SHP77 (cell line): ENCODE results near the gene LENG1.
"Not testable (repeated sequence)": the region's sequence is repeated elsewhere in the genome, so short reads cannot be mapped to it uniquely, and the experiment has no call there.

Experiments
- DNase-seq, 2 experiments: peaks; one replicate each; lab custom pipeline; 2025; lab: John Stamatoyannopoulos, UW

Gene LENG1

GRCh38 chr19:54189735-54190502 lies 30.4 kb upstream of the LENG1 start:
- DNase-seq, result peak; percentile 100

DNA sequence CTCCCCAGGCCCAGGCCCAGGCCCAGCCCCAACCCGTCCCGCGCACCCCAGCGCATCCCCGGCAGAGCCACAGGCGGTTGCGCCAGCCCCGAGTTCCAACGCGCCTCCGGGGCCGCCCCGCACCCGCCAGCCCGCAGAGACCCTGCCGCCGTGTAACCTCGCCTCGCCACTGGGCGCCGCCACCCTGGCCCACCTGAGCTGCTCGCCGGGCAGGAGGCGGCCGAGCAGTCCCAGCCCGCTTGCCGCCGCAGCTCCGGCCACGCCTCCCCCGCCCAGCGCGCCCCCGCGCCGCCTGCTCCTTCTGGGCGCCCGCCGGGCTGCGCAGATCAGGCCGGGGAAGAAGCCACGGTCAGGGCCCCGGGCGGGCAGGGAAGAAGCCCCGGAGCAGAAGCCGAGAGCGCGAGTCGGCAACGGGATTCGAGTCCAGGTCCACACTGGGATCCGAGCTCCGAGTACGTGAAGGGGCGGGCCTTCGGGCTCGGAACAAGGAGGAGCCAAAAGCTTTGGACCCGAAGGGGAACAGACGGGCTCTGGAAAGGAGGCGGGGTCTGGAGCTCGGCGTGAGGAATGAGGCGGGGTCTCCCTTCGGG lies 29.7 kb upstream of the LENG1 start, which contains the start of gene MBOAT7:
Gene MBOAT7, minus strand, starts transcription at position 436 of the 590 bp plus-strand sequence. CDS start 1,072 bp downstream, outside the sequence.
- DNase-seq, result no peak

DNA sequence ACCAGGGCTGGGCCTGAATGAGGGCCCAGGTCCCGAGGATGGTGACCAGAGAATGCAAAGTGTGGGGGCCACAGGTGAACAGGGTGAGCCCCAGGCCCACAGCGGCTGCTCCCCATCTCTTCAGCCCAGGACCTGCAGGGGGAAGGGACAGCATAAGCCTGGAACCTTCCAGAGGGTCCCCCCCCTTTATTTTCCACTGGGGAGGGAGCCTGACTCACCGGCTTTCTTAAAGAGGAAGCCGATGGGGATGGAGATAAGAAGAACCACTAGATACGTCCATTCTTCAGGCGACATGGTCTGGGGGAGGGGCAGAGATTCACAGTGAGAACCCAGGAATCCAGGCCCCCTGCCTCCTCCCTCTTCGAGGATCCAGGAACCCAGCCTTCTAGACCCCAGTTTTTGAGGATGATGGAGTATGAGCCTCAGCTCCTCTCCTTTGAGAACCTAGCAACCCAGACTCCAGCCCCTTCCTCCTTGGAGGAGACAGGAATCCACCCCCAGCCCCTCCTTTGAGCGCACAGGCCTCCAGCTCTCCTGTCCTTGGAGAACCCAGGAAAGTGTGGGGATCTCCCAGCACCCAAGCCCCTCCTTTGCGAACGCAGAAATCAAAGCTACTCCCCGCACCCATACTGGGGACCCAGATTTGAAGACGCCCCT lies 28.8 kb upstream of the LENG1 start:
- no peak for DNase-seq

- no peak for DNase-seq
These were observed 27.4 kb upstream of the LENG1 start for GRCh38 chr19:54186934-54187381.

GRCh38 chr19:54186351-54186750 lies 26.8 kb upstream of the LENG1 start:
- no peak for DNase-seq

GRCh38 chr19:54183431-54183830 lies 23.9 kb upstream of the LENG1 start:
- no peak for DNase-seq

DNA sequence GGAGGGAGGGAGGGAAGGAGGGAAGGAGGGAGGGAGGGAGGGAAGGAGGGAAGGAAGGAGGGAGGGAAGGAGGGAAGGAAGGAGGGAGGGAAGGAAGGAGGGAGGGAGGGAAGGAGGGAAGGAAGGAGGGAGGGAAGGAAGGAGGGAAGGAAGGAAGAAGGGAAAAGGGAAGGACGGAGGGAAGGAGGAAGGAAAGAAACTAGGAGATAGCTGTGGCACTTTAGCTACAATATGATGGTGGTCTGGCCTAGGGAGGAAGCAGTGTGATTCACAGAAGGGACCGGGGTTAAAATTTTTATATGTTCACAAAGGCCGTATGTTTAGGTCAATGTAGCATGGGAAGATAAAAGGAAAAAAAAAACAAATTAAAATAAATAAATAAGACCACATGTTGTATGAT lies 22.4 kb upstream of the LENG1 start:
- DNase-seq, result not testable (repeated sequence)

GRCh38 chr19:54180691-54181091 lies 21.2 kb upstream of the LENG1 start:
- no peak for DNase-seq

DNA sequence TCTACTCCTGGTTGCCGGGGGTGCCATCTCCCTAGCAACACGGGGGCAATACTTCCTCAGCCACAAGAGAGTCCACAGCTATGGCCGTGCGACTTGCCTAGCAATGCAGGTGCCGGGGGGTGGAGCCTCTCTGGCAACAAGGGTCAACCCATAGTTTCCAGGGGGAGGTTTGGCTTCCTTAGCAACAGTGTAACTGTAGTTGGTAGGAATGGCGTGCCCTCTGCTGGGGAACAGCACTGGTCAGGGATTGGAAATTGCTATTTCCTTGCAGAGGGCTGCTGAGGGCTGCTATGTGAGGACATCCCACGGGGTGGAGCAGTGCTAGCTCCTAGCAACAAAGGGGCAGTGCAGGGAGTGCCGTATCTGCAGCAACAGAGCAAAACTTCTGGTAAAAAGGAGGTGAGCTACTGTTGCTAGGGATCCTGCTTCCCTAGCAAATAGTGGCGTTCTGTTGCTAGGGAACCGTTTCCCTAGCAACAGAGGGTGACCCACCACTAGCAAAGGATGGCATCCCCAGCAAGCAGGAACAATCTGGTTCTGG lies 20.5 kb upstream of the LENG1 start:
- DNase-seq, result no peak

DNA sequence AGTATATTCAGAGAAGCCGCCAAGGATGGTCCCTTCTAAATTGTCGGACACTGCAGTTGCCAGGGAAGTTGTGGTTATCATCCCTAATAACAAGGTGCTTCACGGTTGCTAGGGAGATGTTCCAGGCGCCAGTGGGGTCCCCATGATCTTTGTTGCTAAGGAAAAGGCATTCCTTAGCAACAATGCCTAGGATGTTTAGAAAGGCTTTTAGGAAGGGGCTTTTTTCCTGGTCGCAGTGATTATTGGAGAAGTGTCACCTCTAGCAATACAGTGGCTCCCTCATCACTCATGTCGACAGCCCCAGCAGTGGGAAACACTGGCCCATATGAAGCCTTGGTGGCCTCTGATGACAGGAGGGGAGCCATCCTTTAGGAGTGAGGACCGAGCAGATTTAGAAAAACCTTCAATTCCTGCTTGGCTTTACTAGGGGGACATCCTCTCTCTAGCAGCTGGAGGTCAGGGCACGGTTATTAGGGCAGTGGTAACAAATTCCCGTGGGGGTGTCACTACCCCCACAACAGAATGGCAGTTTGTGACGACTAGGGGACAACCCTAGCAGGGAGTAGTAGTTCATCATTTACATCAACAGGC lies 19.8 kb upstream of the LENG1 start:
- no peak for DNase-seq

- DNase-seq, result peak in 1 of 2 experiments; percentile 3
These were observed 19.2 kb upstream of the LENG1 start for GRCh38 chr19:54178581-54179261.

DNA sequence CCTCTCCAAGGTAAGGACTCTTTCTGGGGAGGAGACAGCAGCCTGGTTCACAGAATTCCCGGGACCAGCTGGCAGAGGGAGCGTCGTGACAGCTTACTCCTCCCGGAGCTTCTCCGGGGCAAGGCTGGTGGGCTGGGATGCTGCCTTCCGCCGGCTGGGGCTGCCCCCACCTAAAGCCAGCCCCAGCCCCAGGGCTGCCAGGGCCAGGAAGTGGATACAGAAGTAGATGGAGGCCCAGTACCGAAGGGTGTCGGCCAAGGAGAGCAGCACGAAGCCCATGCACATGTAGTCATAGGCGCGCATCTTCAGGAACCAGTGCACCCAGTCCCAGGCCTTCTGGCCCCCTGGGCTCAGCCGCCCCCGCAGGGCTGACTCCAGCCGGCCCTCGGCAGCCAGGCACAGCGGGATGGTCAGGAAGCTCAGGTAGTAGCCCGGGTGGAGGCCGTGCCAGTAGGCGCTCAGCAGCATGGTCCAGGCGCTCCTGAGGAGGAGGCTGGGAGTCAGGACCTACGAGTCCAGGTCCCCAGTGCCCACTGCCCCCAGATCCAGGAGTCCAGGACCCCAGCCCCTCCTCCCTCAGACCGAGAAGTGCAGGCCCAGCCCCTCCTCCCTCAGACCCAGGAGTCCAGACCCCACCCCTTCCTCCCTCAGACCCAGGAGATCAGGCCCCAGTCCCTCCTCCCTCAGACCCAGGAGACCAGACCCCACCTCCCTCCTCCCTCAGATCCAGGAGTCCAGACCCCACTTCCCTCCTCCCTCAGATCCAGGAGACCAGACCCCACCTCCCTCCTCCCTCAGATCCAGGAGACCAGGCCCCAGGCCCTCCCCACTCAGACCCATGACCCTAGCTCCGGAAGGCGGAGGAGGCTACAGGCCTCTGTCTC lies 14.7 kb upstream of the LENG1 start:
- DNase-seq, result no peak

GRCh38 chr19:54173359-54173699 lies 13.8 kb upstream of the LENG1 start:
- DNase-seq, result no peak

DNA sequence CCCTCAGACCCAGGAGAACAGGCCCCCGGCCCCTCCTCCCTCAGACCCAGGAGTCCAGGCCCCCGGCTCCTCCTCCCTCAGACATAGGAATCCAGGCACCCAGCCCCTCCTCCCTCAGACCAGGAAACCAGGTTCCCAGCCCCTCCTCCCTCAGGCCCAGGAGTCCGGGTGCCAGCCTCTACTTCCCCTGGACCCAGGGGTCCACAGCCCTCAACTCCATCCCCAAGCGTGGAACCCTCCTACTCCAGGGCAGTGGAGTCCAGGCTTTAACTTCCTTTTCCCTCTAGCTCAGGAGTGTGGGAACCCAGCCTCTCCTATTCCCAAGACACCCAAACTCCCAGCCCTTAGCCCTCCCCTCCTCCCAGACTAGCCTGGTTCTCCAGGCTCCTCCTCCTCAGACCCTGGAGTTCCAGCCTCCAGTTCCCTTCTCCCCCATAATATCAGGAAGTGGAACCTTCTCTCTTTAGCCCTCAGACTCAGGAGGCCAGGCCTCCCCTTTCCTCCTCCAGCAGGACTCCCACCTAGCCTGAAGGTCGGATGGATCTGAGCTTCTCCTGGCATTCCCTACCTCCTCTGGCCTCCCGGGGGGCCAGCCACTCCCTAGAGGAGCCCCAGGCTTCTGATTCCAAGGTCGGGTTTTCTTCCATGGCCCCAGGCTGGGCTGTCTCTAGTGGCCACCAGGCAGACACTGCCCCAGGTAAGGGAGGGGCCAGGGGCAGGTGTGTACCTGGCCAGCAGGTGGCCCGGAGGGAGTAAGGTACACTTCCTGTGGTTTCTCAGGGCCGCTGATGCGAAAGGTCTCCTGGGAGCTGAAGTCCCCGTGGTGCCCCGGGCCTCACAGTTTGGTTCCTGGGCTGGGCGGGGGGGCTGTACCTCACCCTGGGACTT lies 13.2 kb upstream of the LENG1 start, which contains the start of gene TMC4:
Gene TMC4, minus strand, starts transcription at position 690 of the 888 bp plus-strand sequence. Its CDS starts 43 bp downstream, at position 647.
- DNase-seq, result peak in 1 of 2 experiments; percentile 15

GRCh38 chr19:54171736-54172431 lies 12.4 kb upstream of the LENG1 start:
- DNase-seq, result not testable (repeated sequence)

DNA sequence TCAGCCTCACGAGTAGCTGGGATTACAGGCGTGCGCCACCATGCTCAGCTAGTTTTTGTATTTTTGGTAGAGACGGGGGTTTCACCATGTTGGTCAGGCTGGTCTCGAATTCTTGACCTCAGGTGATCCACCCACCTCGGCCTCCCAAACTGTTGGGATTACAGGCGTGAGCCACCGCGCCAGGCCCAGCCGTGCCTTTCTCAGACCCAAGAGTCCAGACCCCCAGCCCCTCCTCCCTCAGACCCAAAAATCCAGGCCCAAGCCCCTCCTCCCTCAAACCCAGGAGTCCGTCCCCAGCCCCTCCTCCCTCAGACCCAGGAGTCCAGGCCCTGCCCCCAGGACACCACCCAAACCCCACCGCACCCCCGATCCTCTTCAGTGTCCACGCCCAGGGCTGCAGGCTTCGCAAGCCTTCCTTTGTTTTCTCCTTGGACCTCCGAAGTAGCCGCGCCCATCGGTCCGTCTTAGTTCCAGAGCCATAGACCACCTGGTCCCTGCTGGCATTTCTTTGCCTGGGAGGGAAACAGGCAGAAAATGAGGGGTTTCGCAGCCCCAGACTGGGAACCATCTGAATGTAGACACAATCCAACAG lies 9.7 kb upstream of the LENG1 start:
- DNase-seq, result no peak

DNA sequence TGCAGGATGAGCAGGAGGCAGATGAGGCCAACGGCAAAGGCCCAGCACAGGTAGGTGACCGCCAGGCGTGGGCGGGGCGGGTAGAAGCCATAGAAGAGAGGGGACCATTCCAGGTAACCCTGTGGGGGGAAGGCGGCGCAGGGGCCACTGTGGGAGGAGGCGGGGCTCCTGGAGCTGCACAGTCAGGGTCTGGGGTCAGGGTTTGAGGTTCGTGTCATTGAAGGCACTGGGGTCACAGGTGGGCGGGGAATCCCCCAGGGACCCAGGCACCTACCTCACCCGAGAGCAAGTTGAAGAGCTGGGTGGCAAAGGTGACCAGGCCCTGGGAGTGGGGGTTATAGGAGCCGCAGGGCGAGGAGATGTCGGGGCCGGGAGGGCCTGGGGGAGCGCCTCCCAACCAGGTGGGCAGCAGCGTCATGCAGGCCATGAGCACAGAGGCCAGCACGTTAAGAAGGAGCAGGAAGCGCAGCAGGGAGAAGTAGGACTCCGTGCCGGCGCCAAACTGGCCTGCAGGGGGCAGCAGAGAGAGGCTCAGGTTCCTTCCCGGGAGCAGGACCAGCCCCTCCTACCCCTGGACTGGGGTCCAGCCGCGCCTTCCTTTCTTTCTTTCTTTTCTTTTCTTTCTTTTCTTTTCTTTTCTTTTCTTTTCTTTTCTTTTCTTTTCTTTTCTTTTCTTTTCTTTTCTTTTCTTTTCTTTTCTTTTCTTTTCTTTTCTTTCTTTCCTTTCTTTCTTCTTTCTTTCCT lies 8.8 kb upstream of the LENG1 start:
- peak; percentile 70 to 80 for DNase-seq

- no peak for DNase-seq
These were observed 5.7 kb upstream of the LENG1 start for GRCh38 chr19:54165222-54165621.
